Astrocyte (in vitro differentiated cells and primary cell): ENCODE measurements around the gene TNNT3. TPM values are rescaled to one million over a fixed set of nuclear protein-coding genes. Genes with fewer than 3 reads are reported as not detected.

Source experiments
- DNase-seq: peaks from one replicate; pipeline ENCODE4 v3.0.0-alpha.2; 2010; ENCODE audit warnings: low read depth
- FAIRE-seq: peaks from 2 replicates; lab custom pipeline; 2011; peaks lifted over from hg19 to GRCh38; lab: Jason Lieb, UNC
- H2AFZ ChIP-seq: 2 replicates; pipeline ENCODE4 v1.6.0; 2012; ENCODE audit warnings: low read depth, low read length, inconsistent platforms
- H3K27ac ChIP-seq: 2 replicates; pipeline ENCODE4 v1.5.1; 2011; ENCODE audit warnings: low read depth, low read length, inconsistent platforms
- H3K27me3 ChIP-seq: 2 replicates; pipeline ENCODE4 v1.6.0; 2011; ENCODE audit warnings: low read length, inconsistent platforms; ENCODE audit not compliant: insufficient read depth
- H3K36me3 ChIP-seq: 2 replicates; pipeline ENCODE4 v1.5.1; 2011; ENCODE audit warnings: low read length, inconsistent platforms; ENCODE audit not compliant: insufficient read depth
- H3K4me1 ChIP-seq: 2 replicates; pipeline ENCODE4 v1.5.1; 2011; ENCODE audit warnings: low read length, inconsistent platforms; ENCODE audit not compliant: insufficient read depth
- H3K4me2 ChIP-seq: 2 replicates; pipeline ENCODE4 v1.6.0; 2012; ENCODE audit warnings: low read length, inconsistent platforms
- H3K4me3 ChIP-seq: 2 replicates; pipeline ENCODE4 v1.5.1; 2011; ENCODE audit warnings: low read depth, mild to moderate bottlenecking, low read length, inconsistent platforms; ENCODE audit not compliant: insufficient read depth
- H3K79me2 ChIP-seq: 2 replicates; pipeline ENCODE4 v1.6.0; 2012; ENCODE audit warnings: mild to moderate bottlenecking, low read length, inconsistent platforms; ENCODE audit not compliant: insufficient read depth
- H3K9ac ChIP-seq: 2 replicates; pipeline ENCODE4 v1.6.0; 2012; ENCODE audit warnings: mild to moderate bottlenecking, low read length, inconsistent platforms
- H3K9me3 ChIP-seq: 2 replicates; pipeline ENCODE4 v1.5.1; 2012; ENCODE audit warnings: low read depth, mild to moderate bottlenecking, low read length, inconsistent platforms; ENCODE audit not compliant: insufficient read depth
- H4K20me1 ChIP-seq: 2 replicates; pipeline ENCODE4 v1.6.0; 2012; ENCODE audit warnings: low read length, inconsistent platforms; ENCODE audit not compliant: insufficient read depth
- H3K27ac Mint-ChIP-seq: one replicate; pipeline ENCODE4 v1.8.0; 2021; ENCODE audit warnings: mild to moderate bottlenecking, mixed read lengths; ENCODE audit not compliant: unreplicated experiment
- H3K27me3 Mint-ChIP-seq: one replicate; pipeline ENCODE4 v1.8.0; 2021; ENCODE audit warnings: low read depth, mixed read lengths; ENCODE audit not compliant: unreplicated experiment
- H3K36me3 Mint-ChIP-seq: one replicate; pipeline ENCODE4 v1.8.0; 2021; ENCODE audit warnings: low read depth, mixed read lengths; ENCODE audit not compliant: unreplicated experiment
- H3K4me1 Mint-ChIP-seq: one replicate; pipeline ENCODE4 v1.8.0; 2021; ENCODE audit warnings: low read depth, mixed read lengths; ENCODE audit not compliant: unreplicated experiment
- H3K4me3 Mint-ChIP-seq: one replicate; pipeline ENCODE4 v1.8.0; 2021; ENCODE audit warnings: mild to moderate bottlenecking, moderate library complexity, mixed read lengths; ENCODE audit not compliant: unreplicated experiment
- H3K9me3 Mint-ChIP-seq: one replicate; pipeline ENCODE4 v1.8.0; 2021; ENCODE audit warnings: mild to moderate bottlenecking, mixed read lengths; ENCODE audit not compliant: unreplicated experiment
- CTCF ChIP-seq: IDR thresholded peaks from 2 replicates; pipeline ENCODE4 v1.5.1; 2011; ENCODE audit warnings: low read depth, mild to moderate bottlenecking, inconsistent platforms, low read length, moderate library complexity; ENCODE audit not compliant: insufficient read depth
- EZH2 ChIP-seq: IDR thresholded peaks from 2 replicates; pipeline ENCODE4 v1.6.1; 2012; ENCODE audit warnings: mild to moderate bottlenecking, low read length, inconsistent platforms; ENCODE audit not compliant: insufficient read depth
- total RNA-seq: library from RNA; stranded (reverse); gene quantifications from 2 replicates; pipeline ENCODE4 v1.2.1, GENCODE V29; 2021

Gene TNNT3
- total RNA-seq, 1 donor from 2014 or later = not detected

GRCh38 chr11:1982873-1983600 lies 63.5 kb downstream of the TNNT3 start:
- no peak for DNase-seq

GRCh38 chr11:1983601-1983961 lies 64.1 kb downstream of the TNNT3 start:
- Histone ChIP-seq H3K4me2 (no peak overlapping the region), H3K9me3 (no peaks in the 10 kb centered on the region), H4K20me1 (no peaks in the 10 kb centered on the region), H3K27ac (no peak overlapping the region), H3K4me3 (no peak overlapping the region), H3K36me3 (no peaks in the 10 kb centered on the region), H3K4me1 (no peaks in the 10 kb centered on the region), H2AFZ (no peak overlapping the region), H3K79me2 (no peaks in the 10 kb centered on the region), H3K9ac (no peak overlapping the region), H3K27me3 (no peaks in the 10 kb centered on the region)
- FAIRE-seq (no peak), DNase-seq (no peak)
- Mint-ChIP-seq H3K9me3 (no peaks in the 10 kb centered on the region), H3K27me3 (no peaks in the 10 kb centered on the region), H3K36me3 (no peaks in the 10 kb centered on the region), H3K4me1 (no peaks in the 10 kb centered on the region), H3K4me3 (no peak overlapping the region), H3K27ac (no peak overlapping the region)
- no peak for TF ChIP-seq CTCF
- no peak for TF ChIP-seq EZH2

More at GRCh38 chr11:1982873-1983600, 63.5 kb downstream of the TNNT3 start:
- Mint-ChIP-seq H3K4me3 (no peak overlapping the region), H3K9me3 (no peaks in the 10 kb centered on the region), H3K4me1 (no peaks in the 10 kb centered on the region), H3K27me3 (no peaks in the 10 kb centered on the region), H3K27ac (no peak overlapping the region), H3K36me3 (no peaks in the 10 kb centered on the region)
- no peaks in the 10 kb centered on the region for H3K27me3 ChIP-seq
- H3K36me3 ChIP-seq = no peaks in the 10 kb centered on the region
- no peaks in the 10 kb centered on the region for H3K4me1 ChIP-seq
- no peak overlapping the region for H3K4me3 ChIP-seq
- H3K9ac ChIP-seq = no peak overlapping the region
- TF ChIP-seq CTCF = no peak
- TF ChIP-seq EZH2 = no peak
- no peaks in the 10 kb centered on the region for H4K20me1 ChIP-seq
- no peak overlapping the region for H2AFZ ChIP-seq
- H3K4me2 ChIP-seq = no peak overlapping the region
- H3K9me3 ChIP-seq = no peaks in the 10 kb centered on the region
- FAIRE-seq = no peak
- no peak overlapping the region for H3K27ac ChIP-seq
- no peaks in the 10 kb centered on the region for H3K79me2 ChIP-seq

DNA sequence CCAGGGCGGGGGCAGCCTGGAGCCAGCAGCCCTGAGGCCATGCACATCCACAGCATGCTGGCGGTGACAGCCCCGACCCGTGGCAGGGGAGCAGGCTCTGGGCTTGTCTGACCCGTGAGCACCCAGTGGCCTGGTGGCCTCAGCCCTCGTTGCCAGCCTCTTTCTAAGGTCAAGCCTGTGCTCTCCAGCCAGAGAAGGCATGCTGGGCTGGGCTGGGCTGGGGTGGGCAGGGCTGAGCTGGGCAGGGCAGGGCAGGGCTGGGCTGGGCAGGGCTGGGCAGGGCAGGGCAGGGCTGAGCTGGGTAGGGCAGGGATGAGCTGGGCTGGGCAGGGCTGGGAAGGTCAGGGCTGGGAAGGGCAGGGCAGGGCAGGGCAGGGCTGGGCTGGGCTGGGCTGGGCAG lies 67.5 kb downstream of the TNNT3 start:
- no peaks in the 10 kb centered on the region for H4K20me1 ChIP-seq
- no peaks in the 10 kb centered on the region for H3K4me1 ChIP-seq
- no peaks in the 10 kb centered on the region for H3K36me3 Mint-ChIP-seq
- H3K9ac ChIP-seq = no peak overlapping the region
- no peak for TF ChIP-seq EZH2
- TF ChIP-seq CTCF = no peak
- no peak overlapping the region for H3K4me3 Mint-ChIP-seq
- no peaks in the 10 kb centered on the region for H3K9me3 Mint-ChIP-seq
- H3K27ac ChIP-seq = no peak overlapping the region
- no peak overlapping the region for H3K4me2 ChIP-seq
- H3K4me1 Mint-ChIP-seq = no peaks in the 10 kb centered on the region
- H3K79me2 ChIP-seq = no peaks in the 10 kb centered on the region
- H3K9me3 ChIP-seq = no peaks in the 10 kb centered on the region
- H3K27me3 Mint-ChIP-seq = no peaks in the 10 kb centered on the region
- FAIRE-seq = no peak
- no peak overlapping the region for H3K4me3 ChIP-seq
- H3K27me3 ChIP-seq = no peaks in the 10 kb centered on the region
- H2AFZ ChIP-seq = no peak overlapping the region
- H3K36me3 ChIP-seq = no peaks in the 10 kb centered on the region
- DNase-seq = no peak
- H3K27ac Mint-ChIP-seq = no peak overlapping the region
